ENCODE results near the gene SMIM35.

Gene SMIM35

GRCh38 chr11:117961896-117962295, 124.9 kb downstream of the SMIM35 start:
- H3K79me2 ChIP-seq = no peaks in the 10 kb centered on the region
- H2AFZ ChIP-seq = no peak overlapping the region
- H3K4me1 ChIP-seq = no peaks in the 10 kb centered on the region
- H3K9ac ChIP-seq = no peak overlapping the region
- H3K4me3 ChIP-seq (ENCODE audit: low read depth, low read length) = no peak overlapping the region
- H3K9me3 ChIP-seq (ENCODE audit: control insufficient read depth, low read length) = no peaks in the 10 kb centered on the region
- H3K36me3 ChIP-seq (ENCODE audit: control insufficient read depth, insufficient read depth, low read length) = no peaks in the 10 kb centered on the region
- H3K27me3 ChIP-seq (ENCODE audit: control insufficient read depth, insufficient read depth, low read length) = no peaks in the 10 kb centered on the region
- no peak overlapping the region for H3K27ac ChIP-seq
- no peak overlapping the region for H3K4me2 ChIP-seq (ENCODE audit: low read length)
- no peak for TF ChIP-seq CTCF (IDR thresholded peaks at IDR 0.05)

GRCh38 chr11:117960406-117960805, 126.4 kb downstream of the SMIM35 start:
- H3K9ac ChIP-seq = no peak overlapping the region
- no peaks in the 10 kb centered on the region for H3K79me2 ChIP-seq
- no peaks in the 10 kb centered on the region for H3K9me3 ChIP-seq (ENCODE audit: control insufficient read depth, low read length)
- H3K4me3 ChIP-seq (ENCODE audit: low read depth, low read length) = no peak overlapping the region
- no peak overlapping the region for H2AFZ ChIP-seq
- no peaks in the 10 kb centered on the region for H3K4me1 ChIP-seq
- H3K27ac ChIP-seq = no peak overlapping the region
- no peak overlapping the region for H3K4me2 ChIP-seq (ENCODE audit: low read length)
- no peak for TF ChIP-seq CTCF (IDR thresholded peaks at IDR 0.05)
- H3K36me3 ChIP-seq (ENCODE audit: control insufficient read depth, insufficient read depth, low read length) = no peaks in the 10 kb centered on the region
- H3K27me3 ChIP-seq (ENCODE audit: control insufficient read depth, insufficient read depth, low read length) = no peaks in the 10 kb centered on the region

DNA sequence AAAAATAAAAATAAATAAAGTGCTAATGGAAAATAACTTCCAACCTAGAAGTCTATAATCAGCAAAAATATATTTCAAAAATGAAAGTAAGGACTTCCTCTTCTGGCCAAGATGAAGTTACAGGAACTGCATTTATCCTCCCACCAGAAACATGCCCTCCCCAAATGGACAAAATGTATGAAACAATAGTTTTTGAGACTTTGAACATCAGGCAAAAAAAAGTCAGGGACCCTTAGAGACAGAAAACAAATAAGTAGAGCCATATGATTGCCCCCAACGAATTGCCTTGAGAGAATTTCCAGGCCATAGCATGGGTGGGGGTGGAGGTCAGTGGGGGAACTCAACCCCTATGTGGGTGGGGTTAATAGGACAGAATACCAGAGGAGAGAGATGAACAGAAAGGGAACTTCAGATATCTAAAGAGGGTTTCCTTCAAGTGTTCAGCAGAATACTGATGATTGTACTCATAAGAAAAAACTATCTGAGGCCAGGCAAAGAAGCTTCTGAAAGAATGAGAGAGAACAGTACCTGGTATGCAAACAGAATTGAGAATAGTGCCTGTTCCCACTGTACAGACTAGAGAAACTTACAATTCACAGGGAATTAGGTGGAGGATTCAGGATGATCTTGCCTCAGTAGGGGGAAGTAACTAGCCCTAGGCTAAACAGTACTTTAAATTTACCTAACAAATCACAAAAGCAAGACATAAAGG, 127.2 kb downstream of the SMIM35 start:
- TF ChIP-seq CTCF (IDR thresholded peaks at IDR 0.05) = no peak
- H3K9ac ChIP-seq = no peak overlapping the region
- H3K27ac ChIP-seq = no peak overlapping the region

GRCh38 chr11:117958949-117959348, 127.8 kb downstream of the SMIM35 start:
- Histone ChIP-seq H3K4me1 (no peaks in the 10 kb centered on the region), H3K9ac (no peak overlapping the region), H3K27me3 (ENCODE audit: control insufficient read depth, insufficient read depth, low read length) (no peaks in the 10 kb centered on the region), H3K4me3 (ENCODE audit: low read depth, low read length) (no peak overlapping the region), H3K79me2 (no peaks in the 10 kb centered on the region), H3K36me3 (ENCODE audit: control insufficient read depth, insufficient read depth, low read length) (no peaks in the 10 kb centered on the region), H3K27ac (no peak overlapping the region), H3K9me3 (ENCODE audit: control insufficient read depth, low read length) (no peaks in the 10 kb centered on the region), H3K4me2 (ENCODE audit: low read length) (no peak overlapping the region), H2AFZ (no peak overlapping the region)
- TF ChIP-seq CTCF (IDR thresholded peaks at IDR 0.05) = no peak

More for the DNA sequence above, 127.2 kb downstream of the SMIM35 start:
- Histone ChIP-seq H3K79me2 (no peaks in the 10 kb centered on the region), H2AFZ (no peak overlapping the region), H3K4me3 (ENCODE audit: low read depth, low read length) (no peak overlapping the region), H3K27me3 (ENCODE audit: control insufficient read depth, insufficient read depth, low read length) (no peaks in the 10 kb centered on the region), H3K9me3 (ENCODE audit: control insufficient read depth, low read length) (no peaks in the 10 kb centered on the region), H3K36me3 (ENCODE audit: control insufficient read depth, insufficient read depth, low read length) (no peaks in the 10 kb centered on the region), H3K4me2 (ENCODE audit: low read length) (no peak overlapping the region), H3K4me1 (no peaks in the 10 kb centered on the region)

All from parathyroid adenoma (tissue), 2 donors.